GM12891 (cell line): ENCODE measurements around the gene PLA2G12A.

ENCODE experiments used
- PAX5 ChIP-seq: IDR thresholded peaks from 2 replicates; pipeline ENCODE4 v1.6.1; 2011; ENCODE audit warnings: low read length, moderate library complexity, mild to moderate bottlenecking; ENCODE audit not compliant: insufficient read depth, severe bottlenecking
- POLR2A ChIP-seq: IDR thresholded peaks from 2 replicates; pipeline ENCODE4 v1.6.1; 2011; ENCODE audit warnings: low read depth, low read length, control low read depth
- POLR2AphosphoS5 ChIP-seq: IDR thresholded peaks from 2 replicates; pipeline ENCODE4 v1.6.1; 2011; ENCODE audit warnings: low read depth, low read length, control low read depth

GRCh38 chr4:109675181-109675580 lies 54.7 kb downstream of the PLA2G12A start:
- TF ChIP-seq POLR2A (no peak), POLR2AphosphoS5 (no peak), PAX5 (no peak)
